Measurements from ENCODE around the gene ENOSF1.

GRCh38 chr18:629269-630150 lies 82.9 kb downstream of the ENOSF1 start:
- no peak for TF ChIP-seq POLR2A (IDR thresholded peaks at IDR 0.05; ENCODE audit: low read length)
- no peak for TF ChIP-seq GATA1 (IDR thresholded peaks at IDR 0.05; ENCODE audit: low read depth, low read length)
